Measurements from ENCODE around the gene BCL2L12.

Gene BCL2L12

DNA sequence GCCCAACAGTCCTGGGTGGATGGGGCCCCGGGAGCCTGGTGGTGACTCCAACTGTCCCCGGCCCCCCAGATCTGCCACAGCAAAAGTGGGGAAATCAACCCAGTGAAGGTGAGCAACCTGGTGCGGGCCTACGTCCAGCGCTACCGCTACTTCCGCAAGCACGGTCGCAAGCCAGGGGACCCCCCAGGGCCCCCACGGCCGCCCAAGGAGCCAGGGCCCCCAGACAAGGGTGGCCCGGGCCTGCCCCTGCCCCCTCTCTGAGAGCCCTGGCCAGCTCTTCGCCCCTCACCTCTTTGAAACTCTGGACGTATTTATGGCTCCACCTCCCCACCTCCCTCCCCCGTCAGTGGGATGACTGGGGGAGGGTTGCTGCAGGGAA lies 7.6 kb upstream of the BCL2L12 start:
- intact Hi-C loops (cut with DNase I) = no loop called here
- DNase-seq = no peak

DNA sequence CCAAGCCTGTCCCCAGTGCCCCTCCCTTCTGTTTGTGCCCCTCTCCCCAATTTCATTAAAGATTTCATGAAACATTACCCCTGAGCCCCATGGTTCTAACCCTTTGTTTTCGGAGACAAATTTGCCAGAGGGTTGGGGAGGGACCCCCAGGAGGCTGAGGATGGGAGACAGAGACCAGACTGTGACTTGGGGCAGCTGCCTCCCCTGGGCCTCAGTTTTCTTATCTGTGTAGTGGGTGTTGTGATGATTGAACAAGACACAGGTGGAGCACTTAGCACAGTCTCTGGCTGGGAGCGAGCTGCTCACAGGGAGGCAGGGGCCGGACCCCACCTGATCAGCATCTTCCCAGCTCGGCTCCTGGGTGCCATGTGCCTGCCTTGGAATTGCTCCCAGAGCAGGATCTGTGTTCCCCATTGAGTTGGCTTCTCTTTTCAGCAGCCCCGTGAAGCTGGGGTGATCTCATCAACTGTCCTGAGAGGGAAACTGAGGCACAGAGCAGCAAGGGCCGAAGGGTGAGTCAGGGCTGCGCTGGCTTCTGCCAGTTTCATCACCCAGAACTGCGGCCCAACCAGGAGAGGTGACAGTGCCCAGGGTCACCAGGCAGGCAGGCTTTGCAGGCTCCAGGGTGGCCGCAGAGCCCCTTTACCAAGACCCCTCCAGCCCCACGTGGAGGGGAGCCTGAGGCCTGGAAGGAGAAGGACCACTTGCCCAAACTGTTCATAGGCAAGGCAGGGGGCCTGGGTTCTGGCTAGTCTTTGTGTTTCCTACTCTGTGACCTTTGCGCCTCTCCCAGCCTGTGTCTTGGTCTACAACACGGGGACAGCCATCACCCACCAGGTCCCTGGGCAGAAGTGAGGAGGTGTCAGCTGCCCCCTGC lies 6.9 kb upstream of the BCL2L12 start:
- no peak for DNase-seq
- intact Hi-C loops (cut with DNase I) = no loop called here

DNA sequence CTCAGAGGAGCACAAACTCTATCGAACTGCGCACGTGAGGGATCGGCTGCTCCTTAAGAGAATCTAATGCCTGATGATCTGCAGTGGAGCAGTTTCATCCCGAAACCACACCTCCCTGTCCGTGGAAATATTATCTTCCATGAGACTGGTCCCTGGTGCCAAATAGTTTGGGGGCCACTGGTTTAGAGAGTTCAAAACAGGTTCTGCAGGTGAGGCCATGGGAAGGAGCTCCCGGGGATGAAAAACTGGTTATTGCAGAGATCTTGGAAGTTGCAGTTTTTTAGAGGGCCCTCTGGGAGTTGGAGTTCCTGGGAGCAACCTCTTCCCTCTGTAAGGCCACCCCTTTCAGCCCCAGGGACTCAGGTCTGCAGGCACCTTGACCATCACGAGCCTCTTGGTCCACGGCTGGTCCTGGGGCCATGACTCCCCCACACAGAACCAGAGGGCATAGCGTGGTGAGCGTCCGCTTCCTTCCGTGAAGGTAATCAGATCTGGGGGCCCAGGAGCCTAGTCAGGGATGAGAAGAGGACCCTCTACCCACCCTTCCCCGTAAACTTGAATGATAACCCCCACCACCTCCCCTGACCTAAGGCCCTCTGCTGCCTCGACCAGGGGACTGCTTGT lies 5.3 kb upstream of the BCL2L12 start:
- intact Hi-C loops (cut with DNase I) = loop anchor here (10.0 kb wide), 1 partner anchor 66 kb away; the partner anchor contains the start of gene PRR12
- DNase-seq = no peak

DNA sequence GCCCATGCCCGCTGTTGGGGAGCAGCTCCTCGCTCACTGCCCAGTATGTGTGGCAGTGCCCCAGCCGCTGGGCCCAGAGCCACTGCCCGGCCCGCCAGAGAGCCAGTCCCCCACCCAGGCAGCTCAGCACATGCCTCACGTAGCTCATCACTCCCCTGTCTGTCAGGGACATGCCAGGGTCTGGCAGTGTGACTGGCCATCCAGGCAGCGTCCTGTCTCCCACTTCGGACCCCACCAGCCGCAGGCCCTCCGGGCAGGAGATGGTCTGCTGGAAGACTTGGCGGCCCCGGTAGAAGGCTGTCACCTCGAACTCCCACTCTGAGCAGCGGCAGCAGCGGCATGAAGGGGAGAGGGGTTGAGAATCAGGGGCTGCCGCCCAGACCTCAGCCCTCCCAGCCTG lies 3.7 kb upstream of the BCL2L12 start:
- no peak for DNase-seq
- intact Hi-C loops (cut with DNase I) = loop anchor here (10.0 kb wide), 1 partner anchor 67 kb away; the partner anchor contains the start of gene PRR12

DNA sequence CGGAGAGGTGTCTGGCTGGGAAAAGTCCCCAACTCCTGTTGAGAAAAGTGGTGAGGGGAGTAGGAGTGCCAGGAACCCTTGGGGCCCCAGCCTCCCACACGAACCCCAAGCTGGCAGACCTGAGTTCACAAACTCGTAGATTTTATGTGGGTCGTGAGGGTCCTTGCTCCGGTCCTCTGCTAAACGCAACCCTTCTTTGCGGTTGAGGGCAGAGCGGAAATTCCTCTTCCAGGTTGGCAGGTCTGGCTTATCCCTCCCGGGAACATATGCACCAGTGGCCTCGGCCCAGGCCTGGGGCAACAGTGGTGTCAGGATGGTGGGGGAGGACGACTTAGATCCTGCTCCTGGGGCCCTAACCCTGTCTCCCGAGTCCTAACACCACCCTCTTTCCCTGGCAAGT lies 2.5 kb upstream of the BCL2L12 start:
- DNase-seq = no peak

DNA sequence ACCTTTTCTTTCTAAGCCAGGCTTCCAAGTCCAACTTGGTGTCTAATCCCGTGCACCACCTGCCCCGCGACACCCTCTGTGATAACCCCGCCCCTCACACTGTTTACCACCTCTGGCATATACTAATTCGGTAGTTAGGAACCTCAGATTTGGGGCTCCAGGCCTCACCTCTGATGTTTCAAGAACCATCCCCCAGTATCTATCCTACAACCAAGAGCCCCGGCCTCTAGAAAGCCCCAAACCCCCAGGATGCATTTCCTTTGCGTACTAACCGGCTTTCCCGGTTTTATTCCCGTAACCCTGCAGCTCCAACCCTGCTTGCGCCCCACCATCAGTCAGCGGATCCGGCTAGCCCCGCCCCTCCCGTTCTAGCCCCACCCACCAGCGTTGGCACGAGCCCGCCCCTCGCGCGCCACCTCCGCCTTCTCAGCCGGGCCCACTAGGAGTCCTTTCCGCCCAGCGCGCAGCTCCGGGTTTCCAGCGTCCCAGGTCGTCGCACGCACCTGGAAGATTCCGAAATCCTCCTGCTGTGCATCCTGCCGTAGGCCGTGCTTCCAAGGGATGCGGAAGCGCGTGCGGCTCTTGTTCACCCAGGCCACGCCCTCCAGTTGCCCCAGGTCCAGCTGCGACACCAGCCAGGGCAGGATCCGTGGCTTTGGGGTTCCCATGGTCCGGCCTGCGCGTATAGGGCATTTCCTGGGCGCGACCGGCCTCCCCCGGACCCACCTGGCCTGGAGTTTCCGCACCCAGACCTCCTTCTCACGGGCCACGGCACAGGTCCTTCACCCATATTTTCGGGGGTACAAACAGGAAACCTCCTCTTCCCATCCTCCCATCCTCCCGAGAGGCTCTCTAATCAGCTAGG lies 1.3 kb upstream of the BCL2L12 start:
- intact Hi-C loops (cut with DNase I) = loop anchor here (10.0 kb wide), 1 partner anchor 70 kb away; the partner anchor contains the start of gene PRR12
- peak; percentile 85 to 97 (median 94) for DNase-seq

More for the DNA sequence above, 2.5 kb upstream of the BCL2L12 start:
- intact Hi-C loops (cut with DNase I) = loop anchor here (10.0 kb wide), 1 partner anchor 68 kb away; the partner anchor contains the start of gene PRR12

DNA sequence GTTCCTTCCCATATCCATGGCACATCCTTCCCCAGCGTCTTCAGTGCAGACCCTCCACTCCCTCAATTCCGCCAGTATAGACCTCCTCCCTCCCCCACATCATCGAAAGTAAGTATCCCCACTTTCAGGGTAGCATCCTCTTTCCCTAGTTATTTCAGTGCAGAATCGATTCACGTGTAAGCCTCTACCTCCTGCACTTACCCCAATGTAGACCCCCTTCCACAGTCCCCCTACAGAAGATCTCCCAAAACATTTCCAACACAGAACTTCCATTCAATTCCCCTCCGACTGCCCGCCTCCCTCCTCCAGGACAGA lies 740 bp upstream of the BCL2L12 start:
- no peak for DNase-seq
- intact Hi-C loops (cut with DNase I) = loop anchor here (10.0 kb wide), 1 partner anchor 70 kb away; the partner anchor contains the start of gene PRR12

DNA sequence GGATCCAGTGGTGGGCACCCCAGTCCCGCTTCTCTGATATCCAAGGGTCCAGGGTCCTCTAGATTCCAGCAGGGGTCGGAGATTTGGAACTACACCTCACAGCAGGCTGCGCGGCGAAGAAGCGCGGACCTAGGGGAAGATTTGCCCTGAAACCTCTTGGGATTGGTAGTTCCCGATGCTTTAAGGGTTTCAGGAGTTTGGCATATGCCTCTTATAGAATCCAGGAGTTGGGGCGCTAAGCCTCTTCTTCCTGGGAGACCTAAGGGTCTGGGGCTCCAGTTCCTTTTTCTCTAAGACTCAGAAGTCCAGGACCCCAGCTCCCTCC lies 349 bp downstream of the BCL2L12 start:
- no peak for DNase-seq
- intact Hi-C loops (cut with DNase I) = loop anchor here (10.0 kb wide), 1 partner anchor 71 kb away; the partner anchor contains the start of gene PRR12

DNA sequence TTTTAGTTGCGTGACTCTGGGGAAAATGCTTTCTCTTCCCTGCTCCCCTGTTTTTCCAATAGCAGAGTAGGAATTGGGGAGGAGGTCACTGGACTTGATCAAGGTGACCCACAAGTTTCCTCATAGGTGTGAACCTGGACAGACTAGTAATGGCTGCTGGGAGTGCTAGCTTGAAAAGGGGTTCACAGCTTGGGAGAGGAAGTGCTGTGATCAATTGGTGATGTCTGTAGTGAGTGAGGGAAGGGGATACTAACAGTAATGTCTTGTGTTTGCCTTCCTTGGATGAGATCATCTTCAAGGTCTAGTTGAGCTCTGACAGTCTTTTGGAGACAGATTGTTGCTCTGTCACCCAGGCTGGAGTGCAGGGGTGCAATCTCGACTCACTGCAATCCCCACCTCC lies 1.7 kb downstream of the BCL2L12 start:
- no peak for DNase-seq
- intact Hi-C loops (cut with DNase I) = loop anchor here (10.0 kb wide), 1 partner anchor 73 kb away; the partner anchor contains the start of gene PRR12

DNA sequence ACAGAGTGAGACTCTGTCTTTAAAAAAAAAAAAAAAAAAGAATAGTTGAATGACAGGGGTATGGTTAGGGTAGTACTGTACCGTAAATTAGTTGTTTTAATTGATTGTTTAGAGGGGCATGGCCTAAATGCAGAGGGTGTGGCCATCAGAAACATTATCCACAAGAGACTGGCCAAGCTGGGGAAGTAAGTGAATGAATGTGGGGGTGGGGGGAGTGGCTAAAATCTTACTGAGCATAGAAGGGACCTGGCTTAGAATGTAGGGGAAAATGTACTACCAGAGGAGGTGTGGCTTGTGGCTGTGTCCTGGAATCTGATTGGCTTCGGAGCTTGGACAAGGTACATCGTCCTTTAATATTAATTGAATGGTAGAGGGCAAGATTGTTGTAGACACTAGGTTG lies 3.8 kb downstream of the BCL2L12 start:
- intact Hi-C loops (cut with DNase I) = loop anchor here (10.0 kb wide), 1 partner anchor 75 kb away; the partner anchor contains the start of gene PRR12

DNA sequence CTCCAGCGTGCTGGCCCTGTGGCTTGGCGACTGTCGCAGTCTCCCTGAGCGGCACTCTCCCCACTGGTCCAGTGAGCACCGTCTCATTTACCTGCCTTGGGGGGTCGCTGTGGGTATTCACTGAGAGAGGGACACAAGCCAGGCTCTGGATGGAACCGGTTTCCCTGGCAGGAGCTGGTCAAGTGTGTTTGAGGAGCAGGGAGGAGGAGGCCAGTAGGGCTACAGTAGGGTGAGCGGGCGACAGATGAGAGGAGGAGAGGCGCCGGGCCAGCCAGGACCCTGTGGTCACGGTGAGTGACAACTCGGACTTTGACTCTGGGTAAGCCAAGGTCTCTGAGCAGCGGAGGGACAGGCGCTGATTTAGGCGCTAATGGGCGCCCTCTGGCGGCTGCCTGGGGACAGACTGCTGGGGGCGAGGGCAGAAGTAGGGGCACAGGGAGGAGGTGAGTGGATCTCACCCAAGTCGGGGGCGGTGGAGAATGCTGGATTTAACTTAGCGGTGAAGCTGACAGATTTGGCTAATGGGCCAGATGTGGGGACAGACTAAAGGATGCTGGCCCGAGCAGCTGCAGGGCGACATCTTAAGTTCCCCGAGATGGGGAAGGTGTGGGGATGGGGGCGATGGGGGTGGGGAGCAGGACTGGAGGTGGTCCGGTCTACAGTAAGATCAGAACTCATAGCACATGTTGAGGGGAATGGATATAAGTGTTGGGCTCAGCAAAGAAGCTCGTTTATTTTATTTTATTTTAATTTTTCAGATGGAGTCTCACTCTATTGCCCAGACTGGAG lies 6.6 kb downstream of the BCL2L12 start:
- peak; percentile 57 to 90 (median 82) for DNase-seq
- intact Hi-C loops (cut with DNase I) = no loop called here

More for the DNA sequence above, 3.8 kb downstream of the BCL2L12 start:
- no peak for DNase-seq

DNA sequence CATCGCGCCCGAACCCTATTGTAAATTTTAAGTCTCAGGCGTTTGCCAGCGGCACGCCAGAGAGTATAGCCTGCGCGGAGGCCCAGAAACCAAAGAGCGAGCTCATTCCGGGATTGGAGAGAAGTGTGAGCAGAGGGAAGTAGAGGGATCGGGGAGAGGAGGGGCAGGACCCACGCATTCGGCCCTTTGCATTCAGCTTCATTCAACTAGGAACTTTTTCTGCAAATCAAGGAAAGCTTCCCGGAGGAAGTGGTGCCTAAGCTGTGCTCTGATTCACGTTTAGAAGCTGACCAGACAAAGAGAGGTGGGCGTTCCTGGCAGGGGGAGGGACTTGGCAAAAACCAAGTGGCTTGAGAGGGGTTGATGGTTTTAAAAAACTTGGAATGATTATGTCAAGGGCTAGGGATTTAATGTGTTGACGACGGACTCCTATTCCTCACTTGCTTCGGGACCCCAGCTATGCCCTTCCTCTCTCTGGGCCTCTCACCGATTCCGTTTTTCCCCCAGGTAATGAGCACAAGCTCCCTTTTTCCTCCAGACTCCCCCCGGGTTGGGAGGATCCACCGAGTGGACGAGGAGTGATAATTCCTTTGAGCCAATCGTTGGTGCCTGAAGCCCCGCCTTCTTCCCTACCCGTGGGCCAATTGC lies 10.5 kb downstream of the BCL2L12 start:
- intact Hi-C loops (cut with DNase I) = loop anchor here (2.0 kb wide), 1 partner anchor 35 kb away; the partner anchor contains the start of gene RRAS
- peak in 22 of 42 donors; percentile 12 to 92 (median 82) for DNase-seq

DNA sequence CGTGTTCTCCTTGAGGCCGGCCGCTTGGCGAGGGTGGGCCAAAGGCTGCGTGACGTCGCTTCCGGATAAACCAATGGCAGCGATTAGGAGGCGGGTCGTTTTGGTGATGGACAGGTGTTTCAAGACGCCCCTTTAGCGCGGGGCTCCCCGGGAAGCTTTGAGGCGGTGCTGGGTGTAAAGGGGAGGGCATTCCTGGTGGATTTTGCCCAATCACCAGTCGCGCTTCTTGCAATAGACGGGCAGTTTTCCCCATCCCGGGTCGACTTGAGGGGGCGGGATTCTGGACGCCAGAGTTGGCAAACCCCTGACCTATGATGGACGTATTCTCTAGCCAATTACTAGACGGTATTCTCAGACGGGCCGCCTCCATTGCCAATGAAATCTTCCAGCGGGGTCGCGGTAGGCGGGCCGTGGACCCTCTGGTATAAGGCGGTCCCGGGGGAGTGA lies 11.1 kb downstream of the BCL2L12 start:
- intact Hi-C loops (cut with DNase I) = loop anchor here (2.0 kb wide), 1 partner anchor 36 kb away; the partner anchor contains the start of gene RRAS

DNA sequence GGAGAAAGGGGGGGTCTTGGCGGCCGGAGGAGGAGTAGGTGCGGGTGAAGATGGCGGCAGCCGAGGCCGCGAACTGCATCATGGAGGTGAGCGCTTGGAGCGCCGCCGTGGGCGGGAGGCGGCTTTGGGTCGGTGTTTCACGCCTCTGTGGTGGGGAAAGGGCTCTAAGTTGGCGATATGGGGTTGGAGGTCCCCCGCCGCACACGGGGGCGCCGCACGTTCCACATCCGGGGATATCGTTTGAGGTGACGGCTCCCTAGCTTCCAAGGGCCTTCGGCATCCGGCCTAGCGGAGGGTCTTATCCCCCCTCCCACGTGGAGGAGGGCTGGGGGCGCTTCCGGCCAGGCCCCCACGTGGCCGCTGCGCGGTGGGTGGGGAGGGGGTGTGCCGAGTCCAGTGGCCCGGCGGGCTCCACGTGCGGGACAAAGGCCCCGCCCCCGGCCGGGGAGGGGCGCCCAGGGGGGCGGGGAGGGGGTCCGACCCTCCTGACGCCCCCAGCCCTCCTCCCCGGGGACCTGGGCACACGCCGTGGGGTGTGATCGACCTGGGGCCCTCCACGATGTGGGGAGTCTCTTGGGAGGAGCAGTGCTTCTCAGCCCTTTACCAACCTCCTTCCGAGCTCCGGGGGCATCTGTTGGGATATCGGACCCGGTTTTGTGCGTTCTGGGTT lies 11.6 kb downstream of the BCL2L12 start, which contains the start of gene PRMT1:
PRMT1 (plus strand) TSS at position 41 of the 670 bp plus-strand sequence; CDS start at position 51, 10 bp downstream.
- DNase-seq = peak in 14 of 42 donors; percentile 11 to 60 (median 39)
- intact Hi-C loops (cut with DNase I) = loop anchor here (2.0 kb wide), 1 partner anchor 37 kb away; the partner anchor contains the start of gene RRAS

More for the DNA sequence above, 11.1 kb downstream of the BCL2L12 start:
- peak; percentile 99 to 100 (median 100) for DNase-seq

DNA sequence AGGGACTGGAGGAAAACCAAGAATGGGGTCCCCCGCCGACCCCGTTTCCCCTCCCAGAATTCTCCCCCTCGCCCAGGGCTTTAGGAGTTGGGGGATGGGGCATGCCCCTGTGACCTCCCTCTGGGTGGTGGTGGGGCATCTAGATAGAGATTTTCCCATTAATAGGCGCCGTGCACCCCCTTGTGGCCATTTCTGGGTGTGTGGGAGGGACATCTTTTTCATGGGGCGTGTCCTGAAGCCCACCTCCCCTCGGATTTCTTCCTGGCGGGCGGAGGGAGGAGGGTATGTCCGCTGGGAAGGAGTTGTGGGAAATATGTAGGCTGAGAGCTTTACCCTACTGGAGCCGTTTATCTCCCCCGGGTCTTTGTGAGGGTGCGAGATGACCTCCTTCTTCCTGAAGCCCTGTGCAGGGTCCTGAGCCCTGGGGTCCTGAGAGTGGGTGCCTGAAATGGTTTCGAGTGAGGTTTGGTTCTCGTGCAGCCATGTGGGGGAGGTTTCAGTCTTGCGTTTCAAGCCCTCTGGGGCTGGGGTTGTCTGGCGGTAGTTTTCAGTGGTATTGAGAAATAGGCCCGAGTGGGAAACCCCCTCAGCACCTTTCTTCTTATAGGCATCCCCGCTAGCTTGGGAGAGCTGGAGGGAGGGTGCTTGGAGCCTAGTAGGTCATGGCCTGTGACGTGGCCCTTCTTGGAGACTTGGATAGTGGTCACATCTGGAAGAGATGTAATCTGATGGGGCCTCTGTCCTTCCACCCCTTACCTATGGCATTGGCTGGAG lies 12.4 kb downstream of the BCL2L12 start:
- intact Hi-C loops (cut with DNase I) = loop anchor here (2.0 kb wide), 1 partner anchor 37 kb away; the partner anchor contains the start of gene RRAS
- peak; percentile 55 to 86 (median 71) for DNase-seq

Data from head of caudate nucleus (tissue), 42 donors.